C4-2B (cell line): ENCODE measurements around the gene MRPL27.

ENCODE experiments used
- ZFX ChIP-seq: fragments of 450-650 bp; IDR thresholded peaks from 2 replicates; pipeline ENCODE4 v1.6.1; 2017
- TF ChIP-seq, protein P1 (sequence below): fragments of 450-650 bp; conservative IDR thresholded peaks from 2 replicates; pipeline ENCODE4 v1.5.1; 2017; ENCODE audit warnings: mild to moderate bottlenecking

DNA sequence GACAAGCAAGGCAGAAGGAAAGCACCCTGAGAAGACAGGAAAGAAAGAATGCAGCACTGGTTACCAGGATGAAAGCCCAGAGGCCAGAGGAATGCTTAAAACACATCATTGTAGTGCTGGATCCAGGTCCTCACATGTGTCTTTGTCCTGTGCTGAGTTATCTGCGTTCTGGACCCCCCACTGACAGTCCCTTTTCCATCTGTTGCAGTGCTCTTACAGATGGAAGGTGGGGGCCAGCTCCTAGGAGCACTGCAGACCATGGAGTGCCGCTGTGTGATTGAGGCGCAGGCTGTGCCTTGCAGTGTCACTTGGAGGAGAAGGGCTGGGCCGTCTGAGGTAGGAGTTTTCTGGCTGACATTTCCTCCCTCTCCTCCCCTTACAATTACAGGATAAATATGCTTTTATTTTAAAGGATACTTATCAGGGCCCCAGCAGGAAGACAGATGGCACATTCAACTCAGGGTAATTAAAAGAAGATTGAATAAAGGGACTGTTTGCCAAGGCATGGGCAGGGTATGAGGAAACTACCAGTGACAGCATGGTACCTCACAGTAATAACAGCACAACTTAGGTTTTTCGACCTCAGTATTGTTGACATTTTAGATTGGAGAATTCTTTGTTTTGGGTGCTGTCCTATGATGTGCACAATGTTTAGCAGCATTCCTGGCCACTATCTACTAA is 3.0 kb upstream of the MRPL27 start:
- TF ChIP-seq, protein P1, sequence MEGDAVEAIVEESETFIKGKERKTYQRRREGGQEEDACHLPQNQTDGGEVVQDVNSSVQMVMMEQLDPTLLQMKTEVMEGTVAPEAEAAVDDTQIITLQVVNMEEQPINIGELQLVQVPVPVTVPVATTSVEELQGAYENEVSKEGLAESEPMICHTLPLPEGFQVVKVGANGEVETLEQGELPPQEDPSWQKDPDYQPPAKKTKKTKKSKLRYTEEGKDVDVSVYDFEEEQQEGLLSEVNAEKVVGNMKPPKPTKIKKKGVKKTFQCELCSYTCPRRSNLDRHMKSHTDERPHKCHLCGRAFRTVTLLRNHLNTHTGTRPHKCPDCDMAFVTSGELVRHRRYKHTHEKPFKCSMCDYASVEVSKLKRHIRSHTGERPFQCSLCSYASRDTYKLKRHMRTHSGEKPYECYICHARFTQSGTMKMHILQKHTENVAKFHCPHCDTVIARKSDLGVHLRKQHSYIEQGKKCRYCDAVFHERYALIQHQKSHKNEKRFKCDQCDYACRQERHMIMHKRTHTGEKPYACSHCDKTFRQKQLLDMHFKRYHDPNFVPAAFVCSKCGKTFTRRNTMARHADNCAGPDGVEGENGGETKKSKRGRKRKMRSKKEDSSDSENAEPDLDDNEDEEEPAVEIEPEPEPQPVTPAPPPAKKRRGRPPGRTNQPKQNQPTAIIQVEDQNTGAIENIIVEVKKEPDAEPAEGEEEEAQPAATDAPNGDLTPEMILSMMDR = no peak
- TF ChIP-seq ZFX = no peak
